ENCODE measurements around the gene NCK2. TPM values are rescaled to one million over a fixed set of nuclear protein-coding genes. Genes with fewer than 3 reads are reported as not detected.
"Not testable (repeated sequence)": the region's sequence is repeated elsewhere in the genome, so short reads cannot be mapped to it uniquely, and the experiment has no call there.

The NCK2 gene
- total RNA-seq, 1 experiment from 2014 or later, result 45.4 TPM

DNA sequence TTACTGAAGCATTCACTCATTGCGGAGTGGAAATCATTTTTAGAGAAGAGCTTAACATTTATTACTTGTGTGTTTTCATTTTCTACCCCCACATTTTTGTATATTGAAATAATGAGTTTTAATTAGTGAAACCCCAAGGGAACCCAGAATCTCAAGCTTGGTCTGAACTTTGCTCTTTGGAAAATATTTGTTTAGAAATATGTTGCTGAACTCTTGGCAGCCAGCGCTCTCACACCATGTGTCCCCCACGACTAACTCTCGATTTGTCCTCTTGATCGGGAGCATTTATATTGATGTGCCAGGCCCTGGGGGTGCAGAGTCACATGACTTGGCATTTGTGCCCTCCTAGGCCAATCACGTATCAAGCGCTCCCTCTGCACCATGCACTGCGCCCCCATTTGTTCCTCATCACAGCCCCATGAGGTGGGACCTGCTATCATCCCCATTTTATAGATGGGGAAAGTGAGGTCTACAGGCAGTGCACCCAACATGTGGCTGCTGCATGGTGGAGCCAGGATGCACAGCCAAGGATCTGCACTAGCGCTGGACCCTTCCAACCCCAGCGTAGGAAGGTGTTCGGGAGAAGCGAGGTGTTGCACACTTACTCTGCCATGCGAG is 149.7 kb downstream of the NCK2 start:
- DNase-seq, result no peak
- Histone ChIP-seq H3F3A (ENCODE audit: low read length, unreplicated experiment) (no peaks in the 10 kb centered on the region), H3K9ac (ENCODE audit: low read length) (no peak overlapping the region), H3K27me3 (ENCODE audit: low read length) (no peaks in the 10 kb centered on the region), H4K20me1 (ENCODE audit: low read length) (no peaks in the 10 kb centered on the region), H3K9me2 (replicated peaks; ENCODE audit: low read length) (no peaks in the 10 kb centered on the region), H3K79me2 (ENCODE audit: low read length) (no peaks in the 10 kb centered on the region), H2AFZ (ENCODE audit: low read length) (no peak overlapping the region), H3K27ac (ENCODE audit: low read length) (no peak overlapping the region), H3K4me2 (ENCODE audit: low read length) (no peak overlapping the region), H3K4me1 (ENCODE audit: insufficient read depth, low read length) (no peaks in the 10 kb centered on the region), H3K4me3 (ENCODE audit: low read length) (no peak overlapping the region), H3K9me3 (ENCODE audit: low read length) (no peaks in the 10 kb centered on the region), H3K36me3 (ENCODE audit: low read depth, low read length) (no peaks in the 10 kb centered on the region)
- POLR2A ChIA-PET (ENCODE audit: unreplicated experiment), result no interaction called here
- TF ChIP-seq CTCF (conservative IDR thresholded peaks at IDR 0.05; ENCODE audit: low read depth, low read length) (no peak), EZH2 (IDR thresholded peaks at IDR 0.05; ENCODE audit: low read length, unreplicated experiment) (no peak), EZH2phosphoT487 (IDR thresholded peaks at IDR 0.05; ENCODE audit: borderline replicate concordance, low read length) (no peak)
- intact Hi-C loops (cut with micrococcal nuclease), result no loop called here
- BruUV-seq (replicated peaks), result no TSS peak
- no peak for ATAC-seq
- CTCF ChIA-PET, result no interaction called here

GRCh38 chr2:105895990-105896764 is 151.5 kb downstream of the NCK2 start:
- no peaks in the 10 kb centered on the region for H3F3A ChIP-seq (ENCODE audit: low read length, unreplicated experiment)
- no peak for DNase-seq
- no peak overlapping the region for H3K9ac ChIP-seq (ENCODE audit: low read length)
- ATAC-seq, result no peak
- no peak overlapping the region for H3K4me3 ChIP-seq (ENCODE audit: low read length)
- H3K36me3 ChIP-seq (ENCODE audit: low read depth, low read length), result no peaks in the 10 kb centered on the region
- no peaks in the 10 kb centered on the region for H3K4me1 ChIP-seq (ENCODE audit: insufficient read depth, low read length)
- no peaks in the 10 kb centered on the region for H3K79me2 ChIP-seq (ENCODE audit: low read length)
- intact Hi-C loops (cut with micrococcal nuclease), result no loop called here
- CTCF ChIA-PET, result no interaction called here
- no peaks in the 10 kb centered on the region for H3K27me3 ChIP-seq (ENCODE audit: low read length)
- H2AFZ ChIP-seq (ENCODE audit: low read length), result no peak overlapping the region
- H4K20me1 ChIP-seq (ENCODE audit: low read length), result no peaks in the 10 kb centered on the region
- POLR2A ChIA-PET (ENCODE audit: unreplicated experiment), result no interaction called here
- H3K9me3 ChIP-seq (ENCODE audit: low read length), result no peaks in the 10 kb centered on the region
- no peak overlapping the region for H3K27ac ChIP-seq (ENCODE audit: low read length)
- BruUV-seq (replicated peaks), result no TSS peak
- TF ChIP-seq EZH2phosphoT487 (IDR thresholded peaks at IDR 0.05; ENCODE audit: borderline replicate concordance, low read length), result no peak
- TF ChIP-seq CTCF (conservative IDR thresholded peaks at IDR 0.05; ENCODE audit: low read depth, low read length), result no peak
- TF ChIP-seq EZH2 (IDR thresholded peaks at IDR 0.05; ENCODE audit: low read length, unreplicated experiment), result no peak
- H3K4me2 ChIP-seq (ENCODE audit: low read length), result no peak overlapping the region
- H3K9me2 ChIP-seq (replicated peaks; ENCODE audit: low read length), result no peaks in the 10 kb centered on the region

- DNase-seq (peak; percentile 15), ATAC-seq (no peak)
- intact Hi-C loops (cut with micrococcal nuclease), result no loop called here
- no peak overlapping the region for H3K27ac ChIP-seq (ENCODE audit: low read length)
- no peaks in the 10 kb centered on the region for H3K27me3 ChIP-seq (ENCODE audit: low read length)
- no peak overlapping the region for H3K9ac ChIP-seq (ENCODE audit: low read length)
- CTCF ChIA-PET, result no interaction called here
- H3K4me2 ChIP-seq (ENCODE audit: low read length), result no peak overlapping the region
- no TSS peak for BruUV-seq (replicated peaks)
- TF ChIP-seq CTCF (conservative IDR thresholded peaks at IDR 0.05; ENCODE audit: low read depth, low read length) (peak; percentile 40; the same call in 1 of the 2 replicates), EZH2 (IDR thresholded peaks at IDR 0.05; ENCODE audit: low read length, unreplicated experiment) (no peak)
- H3K9me2 ChIP-seq (replicated peaks; ENCODE audit: low read length), result no peaks in the 10 kb centered on the region
- H3K4me1 ChIP-seq (ENCODE audit: insufficient read depth, low read length), result no peaks in the 10 kb centered on the region
- H3K4me3 ChIP-seq (ENCODE audit: low read length), result no peak overlapping the region
- no peak overlapping the region for H2AFZ ChIP-seq (ENCODE audit: low read length)
- no peaks in the 10 kb centered on the region for H4K20me1 ChIP-seq (ENCODE audit: low read length)
- POLR2A ChIA-PET (ENCODE audit: unreplicated experiment), result no interaction called here
- no peaks in the 10 kb centered on the region for H3K9me3 ChIP-seq (ENCODE audit: low read length)
- no peaks in the 10 kb centered on the region for H3K36me3 ChIP-seq (ENCODE audit: low read depth, low read length)
- H3K79me2 ChIP-seq (ENCODE audit: low read length), result no peaks in the 10 kb centered on the region
- H3F3A ChIP-seq (ENCODE audit: low read length, unreplicated experiment), result no peaks in the 10 kb centered on the region
Observed at GRCh38 chr2:105896765-105897163, 152.1 kb downstream of the NCK2 start.

DNA sequence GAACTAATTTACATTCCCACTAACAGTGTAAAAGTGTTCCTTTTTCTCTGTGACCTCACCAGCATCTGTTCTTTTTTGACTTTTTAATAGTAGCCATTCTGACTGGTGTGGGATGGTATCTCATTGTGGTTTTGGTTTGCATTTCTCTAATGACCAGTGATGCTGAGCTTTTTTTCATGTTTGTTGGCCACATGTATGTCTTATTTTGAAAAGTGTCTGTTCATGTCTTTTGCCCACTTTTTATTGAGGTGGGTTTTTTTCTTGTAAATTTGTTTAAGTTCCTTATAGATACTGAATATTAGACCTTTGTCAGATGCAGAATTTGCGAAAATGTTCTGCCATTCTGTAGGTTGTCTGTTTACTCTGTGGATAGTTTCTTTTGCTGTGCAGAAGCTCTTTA is 153.0 kb downstream of the NCK2 start:
- H3K27ac ChIP-seq (ENCODE audit: low read length); H3K9ac ChIP-seq (ENCODE audit: low read length); BruUV-seq (replicated peaks); H3K4me2 ChIP-seq (ENCODE audit: low read length); H4K20me1 ChIP-seq (ENCODE audit: low read length); H3K9me2 ChIP-seq (replicated peaks; ENCODE audit: low read length); H3K4me1 ChIP-seq (ENCODE audit: insufficient read depth, low read length); intact Hi-C loops (cut with micrococcal nuclease); H3K9me3 ChIP-seq (ENCODE audit: low read length); CTCF ChIA-PET; ATAC-seq; H2AFZ ChIP-seq (ENCODE audit: low read length); H3K36me3 ChIP-seq (ENCODE audit: low read depth, low read length); H3K79me2 ChIP-seq (ENCODE audit: low read length); H3F3A ChIP-seq (ENCODE audit: low read length, unreplicated experiment); H3K4me3 ChIP-seq (ENCODE audit: low read length); DNase-seq; POLR2A ChIA-PET (ENCODE audit: unreplicated experiment); H3K27me3 ChIP-seq (ENCODE audit: low read length): not testable (repeated sequence)
